ENCODE results near the gene CCDC61. TPM values are rescaled to one million over a fixed set of nuclear protein-coding genes. Genes with fewer than 3 reads are reported as not detected.

The CCDC61 gene
- total RNA-seq, 1 experiment from 2014 or later: 24.8 TPM

DNA sequence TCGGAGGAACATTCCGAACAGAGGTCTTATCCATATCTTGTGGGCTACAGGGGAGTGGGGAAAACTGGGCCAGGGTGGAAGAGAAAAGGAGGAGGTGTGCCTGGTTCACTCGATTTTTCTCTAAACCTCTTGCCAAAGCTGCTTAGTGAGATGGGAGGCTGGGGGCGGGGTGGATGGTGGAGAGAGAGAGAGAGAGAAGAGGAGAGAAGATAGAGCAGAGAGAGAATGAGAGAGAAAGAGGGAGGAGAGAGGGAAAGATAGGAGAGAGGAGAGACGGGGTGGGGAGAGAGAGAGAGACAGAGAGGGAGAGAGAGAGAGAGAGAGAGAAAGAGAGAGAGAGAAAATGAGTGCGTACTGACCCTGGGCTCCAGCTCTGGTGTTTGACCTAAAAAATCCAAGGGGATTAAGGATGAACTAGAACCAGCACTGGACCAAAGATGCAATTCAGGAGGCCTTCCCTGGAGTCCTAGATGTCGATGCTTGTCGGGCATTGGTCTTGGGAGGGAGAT, 35.7 kb upstream of the CCDC61 start:
- H3K4me1 ChIP-seq (replicated peaks; ENCODE audit: insufficient read depth): peaks cover 23% of the 10 kb centered on the region
- no peaks in the 10 kb centered on the region for H3K9me3 ChIP-seq (ENCODE audit: insufficient read depth, low read depth)
- H2AFZ ChIP-seq: no peak overlapping the region
- ChIA-PET POLR2A (ENCODE audit: unreplicated experiment) (no interaction called here), CTCF (interaction anchor here (0.6 kb wide), 1 partner anchor 14 kb away, joined by 6 read pairs; no protein-coding TSS in a partner anchor)
- intact Hi-C loops (cut with micrococcal nuclease; ENCODE audit: unreplicated experiment): no loop called here
- H3F3A ChIP-seq (ENCODE audit: insufficient read depth, low read depth): peaks cover 19% of the 10 kb centered on the region; the same call in 1 of the 2 replicates
- H3K9me2 ChIP-seq (ENCODE audit: insufficient read depth): no peaks in the 10 kb centered on the region
- H3K36me3 ChIP-seq (ENCODE audit: low read depth): no peaks in the 10 kb centered on the region
- H3K79me2 ChIP-seq (ENCODE audit: low read depth): no peaks in the 10 kb centered on the region
- BruUV-seq (replicated peaks): no TSS peak
- no peak for DNase-seq
- no peaks in the 10 kb centered on the region for H4K20me1 ChIP-seq (ENCODE audit: insufficient read depth)
- no peak overlapping the region for H3K27ac ChIP-seq
- TF ChIP-seq CTCF (conservative IDR thresholded peaks at IDR 0.05) (no peak), EZH2 (IDR thresholded peaks at IDR 0.05; ENCODE audit: low read depth) (no peak)
- no peak overlapping the region for H3K4me3 ChIP-seq
- no peak overlapping the region for H3K4me2 ChIP-seq
- peaks cover 35% of the 10 kb centered on the region for H3K27me3 ChIP-seq (ENCODE audit: insufficient read depth, low read depth)

- POLR2A ChIA-PET (ENCODE audit: unreplicated experiment): no interaction called here
- intact Hi-C loops (cut with micrococcal nuclease; ENCODE audit: unreplicated experiment): no loop called here
Observed at GRCh38 chr19:45960595-45961235, 34.6 kb upstream of the CCDC61 start.

DNA sequence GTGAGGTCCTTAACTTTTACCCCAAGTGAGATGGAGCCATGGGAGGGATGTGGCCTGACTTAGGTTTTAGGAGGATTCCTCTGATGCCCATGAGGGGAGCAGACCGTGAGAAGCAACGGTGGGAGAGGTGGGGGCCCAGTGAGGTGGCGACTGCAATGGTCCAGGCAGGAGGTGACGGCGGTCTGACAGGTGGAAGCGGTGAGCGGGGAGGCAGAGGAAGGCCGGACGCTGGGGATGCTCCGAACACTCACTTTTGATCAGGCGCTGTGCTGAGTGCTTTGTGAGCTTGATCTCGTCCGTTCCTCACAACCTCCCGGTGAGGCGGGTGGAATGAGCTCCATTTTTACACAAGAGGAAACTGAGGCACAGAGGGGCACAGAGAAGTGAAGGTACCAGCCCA, 33.2 kb upstream of the CCDC61 start:
- H3K27me3 ChIP-seq (ENCODE audit: insufficient read depth, low read depth): peaks cover 60% of the 10 kb centered on the region
- DNase-seq: no peak
- peaks cover 2% of the 10 kb centered on the region; the same call in 1 of the 2 replicates for H3F3A ChIP-seq (ENCODE audit: insufficient read depth, low read depth)
- no peaks in the 10 kb centered on the region for H3K36me3 ChIP-seq (ENCODE audit: low read depth)
- no peak overlapping the region for H3K27ac ChIP-seq
- ChIA-PET CTCF (interaction anchor here (0.5 to 0.6 kb wide), 3 partner anchors 55 to 1426 kb away, joined by 3 to 5 read pairs (median 4); partner anchors contain the start of gene DMPK), POLR2A (ENCODE audit: unreplicated experiment) (no interaction called here)
- H3K4me1 ChIP-seq (replicated peaks; ENCODE audit: insufficient read depth): peaks cover 2% of the 10 kb centered on the region; the same call in 1 of the 2 replicates
- no TSS peak for BruUV-seq (replicated peaks)
- no peak overlapping the region for H3K4me3 ChIP-seq
- intact Hi-C loops (cut with micrococcal nuclease; ENCODE audit: unreplicated experiment): no loop called here
- no peaks in the 10 kb centered on the region for H3K9me2 ChIP-seq (ENCODE audit: insufficient read depth)
- H2AFZ ChIP-seq: no peak overlapping the region
- H3K9me3 ChIP-seq (ENCODE audit: insufficient read depth, low read depth): no peaks in the 10 kb centered on the region
- TF ChIP-seq CTCF (conservative IDR thresholded peaks at IDR 0.05): no peak
- no peak for TF ChIP-seq EZH2 (IDR thresholded peaks at IDR 0.05; ENCODE audit: low read depth)
- no peaks in the 10 kb centered on the region for H4K20me1 ChIP-seq (ENCODE audit: insufficient read depth)
- no peak overlapping the region for H3K4me2 ChIP-seq
- H3K79me2 ChIP-seq (ENCODE audit: low read depth): no peaks in the 10 kb centered on the region

More at GRCh38 chr19:45960595-45961235, 34.6 kb upstream of the CCDC61 start:
- Histone ChIP-seq H3K27ac (no peak overlapping the region), H3K4me3 (no peak overlapping the region), H3K4me2 (no peak overlapping the region), H4K20me1 (ENCODE audit: insufficient read depth) (no peaks in the 10 kb centered on the region), H3F3A (ENCODE audit: insufficient read depth, low read depth) (peaks cover 11% of the 10 kb centered on the region; the same call in 1 of the 2 replicates), H3K36me3 (ENCODE audit: low read depth) (no peaks in the 10 kb centered on the region), H3K79me2 (ENCODE audit: low read depth) (no peaks in the 10 kb centered on the region), H2AFZ (no peak overlapping the region), H3K9me2 (ENCODE audit: insufficient read depth) (no peaks in the 10 kb centered on the region), H3K27me3 (ENCODE audit: insufficient read depth, low read depth) (peaks cover 47% of the 10 kb centered on the region), H3K9me3 (ENCODE audit: insufficient read depth, low read depth) (no peaks in the 10 kb centered on the region), H3K4me1 (replicated peaks; ENCODE audit: insufficient read depth) (peaks cover 15% of the 10 kb centered on the region)
- BruUV-seq (replicated peaks): no TSS peak
- TF ChIP-seq EZH2 (IDR thresholded peaks at IDR 0.05; ENCODE audit: low read depth) (no peak), CTCF (conservative IDR thresholded peaks at IDR 0.05) (no peak; the same call in 1 of the 2 replicates)
- CTCF ChIA-PET: interaction anchor here (0.5 to 0.6 kb wide), 2 partner anchors 44 to 409 kb away, joined by 5 to 9 read pairs; no protein-coding TSS in a partner anchor
- no peak for DNase-seq

All from PC-9 (cell line).